HCT116 (cell line): ENCODE results near the gene PFKFB3.

ENCODE experiments used
- ELF1 ChIP-seq: IDR thresholded peaks from 2 replicates; pipeline ENCODE4 v1.6.1; 2012; ENCODE audit warnings: low read depth, borderline replicate concordance
- EZH2 ChIP-seq: fragments of 200-600 bp; sonication (generic); IDR thresholded peaks from 2 replicates; pipeline ENCODE4 v1.6.1; 2017; ENCODE audit warnings: antibody characterized with exemption, mixed run types
- EZH2phosphoT487 ChIP-seq: fragments of 200-600 bp; IDR thresholded peaks from 2 replicates; pipeline ENCODE4 v1.6.1; 2018; ENCODE audit warnings: antibody characterized with exemption, borderline replicate concordance
- FOSL1 ChIP-seq: IDR thresholded peaks from 2 replicates; pipeline ENCODE4 v1.6.1; 2012; ENCODE audit warnings: low read depth
- POLR2A ChIP-seq: IDR thresholded peaks from 2 replicates; pipeline ENCODE4 v1.7.0; 2011; ENCODE audit warnings: borderline replicate concordance; ENCODE audit not compliant: insufficient read depth, insufficient read length; ENCODE audit errors: extremely low read depth
- POLR2AphosphoS5 ChIP-seq: IDR thresholded peaks from 2 replicates; pipeline ENCODE4 v1.6.1; 2011; ENCODE audit warnings: mild to moderate bottlenecking, low read depth, low read length, moderate library complexity
- SP1 ChIP-seq: IDR thresholded peaks from 2 replicates; pipeline ENCODE4 v1.6.1; 2012; ENCODE audit warnings: low read depth
- SRF ChIP-seq: IDR thresholded peaks from 2 replicates; pipeline ENCODE4 v1.6.1; 2012; ENCODE audit warnings: low read depth
- YY1 ChIP-seq: IDR thresholded peaks from 2 replicates; pipeline ENCODE4 v1.6.1; 2011; ENCODE audit warnings: low read length, low read depth, moderate library complexity, mild to moderate bottlenecking; ENCODE audit not compliant: insufficient replicate concordance; ENCODE audit errors: extremely low read depth
- ZNF274 ChIP-seq: fragments of 200-500 bp; sonication (Bioruptor generic); IDR thresholded peaks from 2 replicates; pipeline ENCODE4 v1.6.1; 2014; ENCODE audit warnings: mild to moderate bottlenecking, low read depth, low read length, inconsistent platforms
- TF ChIP-seq, protein P1 (sequence below): IDR thresholded peaks from 2 replicates; pipeline ENCODE4 v1.6.1; 2012
- TF ChIP-seq, protein P2 (sequence below), 3 experiments: fragments of 200-600 bp in 1 of 3; sonication (generic) in 1 of 3; IDR thresholded peaks in 2 of 3; conservative IDR thresholded peaks in 1 of 3; 2 replicates each; pipeline ENCODE4 v1.5.1; 2012 to 2017; ENCODE audit warnings: low read depth in 2 of 3, low read length in 2 of 3, antibody characterized with exemption in 1 of 3, borderline replicate concordance in 1 of 3, control low read depth in 1 of 3, mild to moderate bottlenecking in 1 of 3, mixed read lengths in 1 of 3, mixed run types in 1 of 3, moderate library complexity in 1 of 3; ENCODE audit not compliant: insufficient read depth in 1 of 3
- TF ChIP-seq, protein P3 (sequence below): IDR thresholded peaks from 2 replicates; pipeline ENCODE4 v1.6.1; 2012

DNA sequence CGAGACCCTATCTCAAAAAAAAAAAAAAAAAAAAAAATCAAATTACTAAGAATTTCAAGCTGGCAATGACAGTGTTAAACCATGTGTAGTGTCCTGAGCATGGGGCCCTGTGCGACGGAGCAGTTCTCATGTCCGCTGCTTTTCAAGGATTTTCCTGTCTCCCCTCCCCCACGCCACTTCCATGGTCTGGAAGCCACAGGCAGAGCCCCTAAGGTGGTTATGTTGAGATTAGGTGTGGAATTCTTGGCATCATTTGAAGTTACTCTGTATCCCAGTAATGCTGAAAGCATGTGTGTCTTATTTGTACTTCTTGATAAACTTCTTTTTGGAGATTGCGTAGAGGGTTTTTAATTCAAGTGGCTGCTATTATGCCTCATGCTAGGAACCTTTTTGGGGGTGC lies 65.2 kb downstream of the PFKFB3 start:
- TF ChIP-seq, protein P1, sequence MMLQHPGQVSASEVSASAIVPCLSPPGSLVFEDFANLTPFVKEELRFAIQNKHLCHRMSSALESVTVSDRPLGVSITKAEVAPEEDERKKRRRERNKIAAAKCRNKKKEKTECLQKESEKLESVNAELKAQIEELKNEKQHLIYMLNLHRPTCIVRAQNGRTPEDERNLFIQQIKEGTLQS = no peak
- TF ChIP-seq, protein P2, sequence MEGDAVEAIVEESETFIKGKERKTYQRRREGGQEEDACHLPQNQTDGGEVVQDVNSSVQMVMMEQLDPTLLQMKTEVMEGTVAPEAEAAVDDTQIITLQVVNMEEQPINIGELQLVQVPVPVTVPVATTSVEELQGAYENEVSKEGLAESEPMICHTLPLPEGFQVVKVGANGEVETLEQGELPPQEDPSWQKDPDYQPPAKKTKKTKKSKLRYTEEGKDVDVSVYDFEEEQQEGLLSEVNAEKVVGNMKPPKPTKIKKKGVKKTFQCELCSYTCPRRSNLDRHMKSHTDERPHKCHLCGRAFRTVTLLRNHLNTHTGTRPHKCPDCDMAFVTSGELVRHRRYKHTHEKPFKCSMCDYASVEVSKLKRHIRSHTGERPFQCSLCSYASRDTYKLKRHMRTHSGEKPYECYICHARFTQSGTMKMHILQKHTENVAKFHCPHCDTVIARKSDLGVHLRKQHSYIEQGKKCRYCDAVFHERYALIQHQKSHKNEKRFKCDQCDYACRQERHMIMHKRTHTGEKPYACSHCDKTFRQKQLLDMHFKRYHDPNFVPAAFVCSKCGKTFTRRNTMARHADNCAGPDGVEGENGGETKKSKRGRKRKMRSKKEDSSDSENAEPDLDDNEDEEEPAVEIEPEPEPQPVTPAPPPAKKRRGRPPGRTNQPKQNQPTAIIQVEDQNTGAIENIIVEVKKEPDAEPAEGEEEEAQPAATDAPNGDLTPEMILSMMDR (IDR thresholded peaks at IDR 0.05 in 2 of 3, conservative IDR thresholded peaks at IDR 0.05 in 1 of 3; ENCODE audit: borderline replicate concordance in 1 of 3, insufficient read depth in 1 of 3, low read depth in 2 of 3, low read length in 2 of 3) = no peak
- no peak for TF ChIP-seq SP1
- no peak for TF ChIP-seq EZH2
- no peak for TF ChIP-seq POLR2A
- TF ChIP-seq ZNF274 = no peak
- TF ChIP-seq SRF = no peak
- TF ChIP-seq ELF1 = no peak
- no peak for TF ChIP-seq POLR2AphosphoS5
- TF ChIP-seq FOSL1 = no peak
- TF ChIP-seq YY1 = no peak
- TF ChIP-seq EZH2phosphoT487 = no peak
- TF ChIP-seq, protein P3, sequence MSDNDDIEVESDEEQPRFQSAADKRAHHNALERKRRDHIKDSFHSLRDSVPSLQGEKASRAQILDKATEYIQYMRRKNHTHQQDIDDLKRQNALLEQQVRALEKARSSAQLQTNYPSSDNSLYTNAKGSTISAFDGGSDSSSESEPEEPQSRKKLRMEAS = no peak
